Measurements from ENCODE around the gene ZBTB20.

GRCh38 chr3:115156046-115156654, 9.1 kb upstream of the ZBTB20 start:
- TF ChIP-seq TAF1 (IDR thresholded peaks at IDR 0.05; ENCODE audit: borderline replicate concordance, insufficient read depth, low read length) (no peak), FOXP2 (optimal IDR thresholded peaks at IDR 0.05; ENCODE audit: borderline replicate concordance, extremely low read depth, extremely low read length, insufficient read depth) (no peak)
